Measurements from ENCODE around the gene PRSS57. TPM values are rescaled to one million over a fixed set of nuclear protein-coding genes. Genes with fewer than 3 reads are reported as not detected.

Gene PRSS57
- total and polyA plus RNA-seq, 2 of the 13 experiments (the other 11 are each of a cell fraction or from before 2014, with no cell fraction given), result 0.12 TPM; not detected in 1

- TF ChIP-seq ZFP90 (CRISPR knock-in tag; IDR thresholded peaks at IDR 0.05; ENCODE audit: borderline replicate concordance) (no peak), MAX (IDR thresholded peaks at IDR 0.05) (peak; percentile 84), ZNF256 (CRISPR knock-in tag; conservative IDR thresholded peaks at IDR 0.05) (no peak), SAFB2 (CRISPR knock-in tag; IDR thresholded peaks at IDR 0.05; ENCODE audit: borderline replicate concordance, low read depth) (0 out of 2 replicates have a peak, but pooled peaks have one; percentile 11), PRMT3 (CRISPR knock-in tag; IDR thresholded peaks at IDR 0.05; ENCODE audit: borderline replicate concordance, low read depth) (no peak), CBX2 (IDR thresholded peaks at IDR 0.05; ENCODE audit: low read depth, low read length) (no peak), CBX2 (CRISPR knock-in tag; IDR thresholded peaks at IDR 0.05; ENCODE audit: low read depth) (no peak), SRSF4 (IDR thresholded peaks at IDR 0.05; ENCODE audit: low read depth, low read length, poor library complexity, severe bottlenecking) (no peak), TFE3 (CRISPR knock-in tag; IDR thresholded peaks at IDR 0.05) (no peak), ZNF605 (CRISPR knock-in tag; IDR thresholded peaks at IDR 0.05) (no peak), POLR2A (IDR thresholded peaks at IDR 0.05; ENCODE audit: insufficient read depth in 1 of 2, low read depth in 2 of 2, low read length in 2 of 2) (peak; percentile 47 to 51; a peak in 3 of 4 replicates), SNAPC4 (CRISPR knock-in tag; IDR thresholded peaks at IDR 0.05) (no peak), CEBPZ (IDR thresholded peaks at IDR 0.05; ENCODE audit: low read length) (no peak), ZFX (CRISPR knock-in tag; IDR thresholded peaks at IDR 0.05; ENCODE audit: low read depth) (peak; percentile 56; the same call in 1 of the 2 replicates), CHCHD3 (CRISPR knock-in tag; IDR thresholded peaks at IDR 0.05) (peak; percentile 74; the same call in 1 of the 2 replicates), U2AF2 (IDR thresholded peaks at IDR 0.05; ENCODE audit: low read depth, low read length) (no peak), ZNF276 (CRISPR knock-in tag; IDR thresholded peaks at IDR 0.05; ENCODE audit: low read depth) (no peak)
These were observed 32.9 kb downstream of the PRSS57 start (continued) for GRCh38 chr19:662207-662961.

Measured in HepG2 (cell line).